ENCODE measurements around the gene SPINDOC.
"Not testable (repeated sequence)": the region's sequence is repeated elsewhere in the genome, so short reads cannot be mapped to it uniquely, and the experiment has no call there.

The SPINDOC gene

GRCh38 chr11:63854696-63855095 lies 41.4 kb downstream of the SPINDOC start:
- DNase-seq (ENCODE audit: low spot score), result no peak

GRCh38 chr11:63855975-63856374 lies 42.7 kb downstream of the SPINDOC start:
- no peak for DNase-seq (ENCODE audit: low spot score)

- no peak for DNase-seq (ENCODE audit: low spot score)
Measured at GRCh38 chr11:63858628-63859550, 45.6 kb downstream of the SPINDOC start.

- DNase-seq (ENCODE audit: low spot score), result no peak
Measured at GRCh38 chr11:63862923-63863322, 49.7 kb downstream of the SPINDOC start.

GRCh38 chr11:63863620-63864019 lies 50.4 kb downstream of the SPINDOC start:
- not testable (repeated sequence) for DNase-seq (ENCODE audit: low spot score)

GRCh38 chr11:63866211-63866610 lies 53.0 kb downstream of the SPINDOC start:
- DNase-seq (ENCODE audit: low spot score), result no peak

GRCh38 chr11:63867511-63867910 lies 54.3 kb downstream of the SPINDOC start:
- no peak for DNase-seq (ENCODE audit: low spot score)

- DNase-seq (ENCODE audit: low spot score), result no peak
Measured at GRCh38 chr11:63868399-63869064, 55.3 kb downstream of the SPINDOC start.

- DNase-seq (ENCODE audit: low spot score), result no peak
Measured at GRCh38 chr11:63869171-63869591, 55.9 kb downstream of the SPINDOC start.

GRCh38 chr11:63869683-63870082 lies 56.4 kb downstream of the SPINDOC start:
- no peak for DNase-seq (ENCODE audit: low spot score)

GRCh38 chr11:63870351-63871140 lies 57.3 kb downstream of the SPINDOC start:
- DNase-seq (ENCODE audit: low spot score), result no peak

- peak; percentile 56 for DNase-seq (ENCODE audit: low spot score)
Measured at GRCh38 chr11:63871962-63872799, 58.9 kb downstream of the SPINDOC start.

- no peak for DNase-seq (ENCODE audit: low spot score)
Measured at GRCh38 chr11:63872800-63873197, 59.5 kb downstream of the SPINDOC start.

- no peak for DNase-seq (ENCODE audit: low spot score)
Measured at GRCh38 chr11:63873311-63873710, 60.1 kb downstream of the SPINDOC start.

GRCh38 chr11:63874511-63874910 lies 61.3 kb downstream of the SPINDOC start:
- no peak for DNase-seq (ENCODE audit: low spot score)

- DNase-seq (ENCODE audit: low spot score), result no peak
Measured at GRCh38 chr11:63875506-63876065, 62.3 kb downstream of the SPINDOC start.

GRCh38 chr11:63876616-63877015 lies 63.4 kb downstream of the SPINDOC start:
- no peak for DNase-seq (ENCODE audit: low spot score)

All from SK-N-DZ (cell line).